ENCODE measurements around the gene SLC35F1.

SLC35F1 gene

GRCh38 chr6:117906507-117906957, 532 bp upstream of the SLC35F1 start (continued):
- TF ChIP-seq ZIC2 (tag by site-specific recombination; IDR thresholded peaks at IDR 0.05) = peak; percentile 23; the same call in 1 of the 2 replicates
- no peak for TF ChIP-seq ATF2 (tag by site-specific recombination; IDR thresholded peaks at IDR 0.05; ENCODE audit: low read depth)
- no peak for TF ChIP-seq ZBTB10 (tag by site-specific recombination; IDR thresholded peaks at IDR 0.05)
- TF ChIP-seq REST (tag by site-specific recombination; IDR thresholded peaks at IDR 0.05) = no peak; the same call in 1 of the 2 replicates
- no peak for TF ChIP-seq ZNF670 (tag by site-specific recombination; IDR thresholded peaks at IDR 0.05; ENCODE audit: low read depth)
- no peak for TF ChIP-seq ZNF239 (tag by site-specific recombination; IDR thresholded peaks at IDR 0.05)
- TF ChIP-seq TCF7L2 (IDR thresholded peaks at IDR 0.05; ENCODE audit: borderline replicate concordance, low read depth, low read length) = no peak
- no peak for TF ChIP-seq ZNF776 (tag by site-specific recombination; IDR thresholded peaks at IDR 0.05; ENCODE audit: borderline replicate concordance)
- TF ChIP-seq INSM2 (tag by site-specific recombination; IDR thresholded peaks at IDR 0.05) = no peak
- no peak for TF ChIP-seq ZNF785 (tag by site-specific recombination; IDR thresholded peaks at IDR 0.05)
- TF ChIP-seq ZNF558 (tag by site-specific recombination; IDR thresholded peaks at IDR 0.05) = peak; percentile 65
- TF ChIP-seq ZNF416 (tag by site-specific recombination; IDR thresholded peaks at IDR 0.05) = no peak
- no peak for TF ChIP-seq AEBP2 (tag by site-specific recombination; IDR thresholded peaks at IDR 0.05; ENCODE audit: borderline replicate concordance)
- TF ChIP-seq ZNF530 (tag by site-specific recombination; IDR thresholded peaks at IDR 0.05; ENCODE audit: low read depth) = no peak
- TF ChIP-seq PRDM1 (tag by site-specific recombination; IDR thresholded peaks at IDR 0.05) = peak; percentile 30; the same call in 1 of the 2 replicates
- peak; percentile 3; the same call in 1 of the 2 replicates for TF ChIP-seq ZBTB44 (tag by site-specific recombination; IDR thresholded peaks at IDR 0.05)
- no peak for TF ChIP-seq ZNF514 (tag by site-specific recombination; IDR thresholded peaks at IDR 0.05)
- TF ChIP-seq MYNN (tag by site-specific recombination; IDR thresholded peaks at IDR 0.05; ENCODE audit: borderline replicate concordance) = no peak
- TF ChIP-seq ZNF626 (tag by site-specific recombination; IDR thresholded peaks at IDR 0.05) = no peak
- no peak for TF ChIP-seq ZNF138 (tag by site-specific recombination; IDR thresholded peaks at IDR 0.05; ENCODE audit: borderline replicate concordance)
- TF ChIP-seq ZNF18 (tag by site-specific recombination; IDR thresholded peaks at IDR 0.05) = no peak
- TF ChIP-seq ZNF629 (tag by site-specific recombination; IDR thresholded peaks at IDR 0.05) = peak; percentile 33; the same call in 1 of the 2 replicates
- TF ChIP-seq ZNF830 (tag by site-specific recombination; IDR thresholded peaks at IDR 0.05; ENCODE audit: low read depth) = no peak
